ENCODE measurements around the gene TBX4.

DNA sequence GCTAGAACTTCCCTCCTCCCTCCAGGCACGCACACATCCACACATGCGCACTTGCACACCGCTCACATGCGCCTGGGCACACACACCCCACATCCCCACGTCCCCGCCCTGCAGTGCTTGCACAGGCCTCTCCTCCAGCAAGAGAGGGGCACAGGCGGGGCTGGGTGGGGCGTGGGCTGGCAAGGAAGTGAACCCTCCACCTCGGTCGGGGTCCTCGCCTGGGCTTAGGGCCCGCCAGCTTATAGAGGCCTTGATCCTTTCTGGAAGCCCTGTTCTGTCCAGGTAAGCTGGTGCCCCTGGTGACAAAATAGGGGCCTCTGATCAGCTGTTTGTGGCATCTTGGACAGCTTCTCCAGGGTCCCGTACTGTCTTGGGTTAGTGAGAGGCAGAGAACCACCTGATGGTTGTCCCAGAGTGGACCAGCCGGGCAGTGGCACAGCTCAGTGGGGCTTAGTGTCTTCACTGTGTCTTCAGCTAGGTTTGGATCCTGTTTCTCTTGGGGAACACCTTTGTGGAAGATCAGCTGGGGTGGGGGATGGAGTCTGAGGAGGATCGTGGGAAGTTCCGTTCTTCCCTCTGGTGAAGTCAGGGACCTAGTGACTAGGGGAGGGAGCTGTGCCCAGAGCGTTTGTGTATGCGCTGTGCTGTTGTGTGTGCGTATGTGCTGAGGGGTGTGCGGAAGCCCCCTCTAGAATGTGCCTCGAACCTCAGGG is 12.1 kb downstream of the TBX4 start:
- TF ChIP-seq, protein P1, sequence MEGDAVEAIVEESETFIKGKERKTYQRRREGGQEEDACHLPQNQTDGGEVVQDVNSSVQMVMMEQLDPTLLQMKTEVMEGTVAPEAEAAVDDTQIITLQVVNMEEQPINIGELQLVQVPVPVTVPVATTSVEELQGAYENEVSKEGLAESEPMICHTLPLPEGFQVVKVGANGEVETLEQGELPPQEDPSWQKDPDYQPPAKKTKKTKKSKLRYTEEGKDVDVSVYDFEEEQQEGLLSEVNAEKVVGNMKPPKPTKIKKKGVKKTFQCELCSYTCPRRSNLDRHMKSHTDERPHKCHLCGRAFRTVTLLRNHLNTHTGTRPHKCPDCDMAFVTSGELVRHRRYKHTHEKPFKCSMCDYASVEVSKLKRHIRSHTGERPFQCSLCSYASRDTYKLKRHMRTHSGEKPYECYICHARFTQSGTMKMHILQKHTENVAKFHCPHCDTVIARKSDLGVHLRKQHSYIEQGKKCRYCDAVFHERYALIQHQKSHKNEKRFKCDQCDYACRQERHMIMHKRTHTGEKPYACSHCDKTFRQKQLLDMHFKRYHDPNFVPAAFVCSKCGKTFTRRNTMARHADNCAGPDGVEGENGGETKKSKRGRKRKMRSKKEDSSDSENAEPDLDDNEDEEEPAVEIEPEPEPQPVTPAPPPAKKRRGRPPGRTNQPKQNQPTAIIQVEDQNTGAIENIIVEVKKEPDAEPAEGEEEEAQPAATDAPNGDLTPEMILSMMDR (conservative IDR thresholded peaks at IDR 0.05; ENCODE audit: low read depth, low read length), result no peak
- TF ChIP-seq EZH2phosphoT487 (IDR thresholded peaks at IDR 0.05; ENCODE audit: borderline replicate concordance, low read length) (no peak), EZH2 (IDR thresholded peaks at IDR 0.05; ENCODE audit: low read length, unreplicated experiment) (no peak)

Measured in PC-3 (cell line).